ENCODE data around the gene CLEC3A.

Gene CLEC3A

GRCh38 chr16:78022347-78023060 lies at the start of gene CLEC3A:
Gene CLEC3A, plus strand, starts transcription at chr16:78022548. Its CDS starts 79 bp downstream, at chr16:78022627.
- H3K4me3 ChIP-seq (ENCODE audit: insufficient read length, low read depth), result no peak within 1 kb of the TSS
- no peak within 1 kb of the TSS for H3K9ac ChIP-seq (ENCODE audit: insufficient read length, low read depth)
- no peak for DNase-seq (ENCODE audit: low read depth, low spot score)
- no peaks in the 10 kb centered on the region for H3K9me3 ChIP-seq (ENCODE audit: insufficient read depth, low read length)
- no peaks in the 10 kb centered on the region for H3K36me3 ChIP-seq (ENCODE audit: insufficient read depth, insufficient read length, low read length)
- no peak for TF ChIP-seq SUZ12 (IDR thresholded peaks at IDR 0.05; ENCODE audit: extremely low read depth, insufficient read depth, insufficient read length)
- TF ChIP-seq ZNF274 (IDR thresholded peaks at IDR 0.05; ENCODE audit: low read depth, low read length), result no peak
- TF ChIP-seq YY1 (IDR thresholded peaks at IDR 0.05; ENCODE audit: insufficient read depth, insufficient read length), result no peak
- H3K4me1 ChIP-seq (ENCODE audit: insufficient read depth, insufficient read length), result peaks cover 4% of the 10 kb centered on the region
- H3K27me3 ChIP-seq (ENCODE audit: insufficient read depth, insufficient read length), result peaks cover 3% of the 10 kb centered on the region

DNA sequence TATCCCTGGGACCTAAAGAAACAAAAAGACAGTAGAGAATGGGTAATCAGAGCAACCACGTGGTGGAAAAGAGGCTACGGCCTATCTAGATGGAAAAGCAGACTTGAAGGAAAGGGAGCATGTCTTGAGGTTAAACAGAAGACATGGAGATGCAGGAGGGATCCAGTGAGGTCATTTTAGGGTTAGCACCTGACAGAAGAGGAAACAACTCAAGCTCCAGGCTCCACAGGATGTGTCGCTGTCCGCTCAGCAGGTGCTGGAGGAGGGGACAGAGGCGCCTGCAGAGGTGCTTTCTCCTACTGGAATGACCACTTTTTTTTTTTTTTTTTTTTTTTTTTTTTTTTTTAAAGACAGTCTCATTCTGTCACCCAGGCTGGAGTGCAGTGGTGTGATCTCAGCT lies 47.5 kb upstream of the CLEC3A start:
- peak; percentile 30 for DNase-seq (ENCODE audit: low read depth, low spot score)
- Histone ChIP-seq H3K4me1 (ENCODE audit: insufficient read depth, insufficient read length) (peaks cover 2% of the 10 kb centered on the region), H3K27me3 (ENCODE audit: insufficient read depth, insufficient read length) (no peaks in the 10 kb centered on the region), H3K9ac (ENCODE audit: insufficient read length, low read depth) (no peak overlapping the region), H3K4me3 (ENCODE audit: insufficient read length, low read depth) (no peak overlapping the region), H3K9me3 (ENCODE audit: insufficient read depth, low read length) (no peaks in the 10 kb centered on the region), H3K36me3 (ENCODE audit: insufficient read depth, insufficient read length, low read length) (peaks cover 14% of the 10 kb centered on the region)
- TF ChIP-seq YY1 (IDR thresholded peaks at IDR 0.05; ENCODE audit: insufficient read depth, insufficient read length) (no peak), ZNF274 (IDR thresholded peaks at IDR 0.05; ENCODE audit: low read depth, low read length) (no peak), SUZ12 (IDR thresholded peaks at IDR 0.05; ENCODE audit: extremely low read depth, insufficient read depth, insufficient read length) (no peak)

DNA sequence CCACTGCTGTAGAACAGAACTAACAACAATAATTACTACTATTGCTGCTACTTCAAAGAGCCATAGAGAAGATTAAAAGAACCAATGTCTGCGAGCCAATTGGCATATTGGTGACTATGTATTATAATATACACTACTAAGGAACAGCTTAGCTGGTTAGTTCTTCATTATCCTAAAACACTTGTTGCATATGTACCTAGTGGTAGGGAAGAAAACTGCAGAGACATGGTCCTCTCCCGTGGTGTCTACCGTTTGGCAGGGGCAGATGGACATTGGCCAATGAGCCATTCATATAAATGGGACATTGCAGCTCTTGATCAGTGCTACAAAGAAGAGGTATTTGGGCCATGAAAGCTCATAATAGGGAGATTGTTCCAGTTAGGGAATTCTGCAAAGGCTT lies 46.4 kb upstream of the CLEC3A start:
- Histone ChIP-seq H3K9me3 (ENCODE audit: insufficient read depth, low read length) (no peaks in the 10 kb centered on the region), H3K4me1 (ENCODE audit: insufficient read depth, insufficient read length) (peaks cover 2% of the 10 kb centered on the region), H3K36me3 (ENCODE audit: insufficient read depth, insufficient read length, low read length) (peaks cover 14% of the 10 kb centered on the region), H3K27me3 (ENCODE audit: insufficient read depth, insufficient read length) (no peaks in the 10 kb centered on the region), H3K9ac (ENCODE audit: insufficient read length, low read depth) (no peak overlapping the region), H3K4me3 (ENCODE audit: insufficient read length, low read depth) (no peak overlapping the region)
- no peak for DNase-seq (ENCODE audit: low read depth, low spot score)
- TF ChIP-seq ZNF274 (IDR thresholded peaks at IDR 0.05; ENCODE audit: low read depth, low read length), result no peak
- TF ChIP-seq SUZ12 (IDR thresholded peaks at IDR 0.05; ENCODE audit: extremely low read depth, insufficient read depth, insufficient read length), result no peak
- TF ChIP-seq YY1 (IDR thresholded peaks at IDR 0.05; ENCODE audit: insufficient read depth, insufficient read length), result no peak

DNA sequence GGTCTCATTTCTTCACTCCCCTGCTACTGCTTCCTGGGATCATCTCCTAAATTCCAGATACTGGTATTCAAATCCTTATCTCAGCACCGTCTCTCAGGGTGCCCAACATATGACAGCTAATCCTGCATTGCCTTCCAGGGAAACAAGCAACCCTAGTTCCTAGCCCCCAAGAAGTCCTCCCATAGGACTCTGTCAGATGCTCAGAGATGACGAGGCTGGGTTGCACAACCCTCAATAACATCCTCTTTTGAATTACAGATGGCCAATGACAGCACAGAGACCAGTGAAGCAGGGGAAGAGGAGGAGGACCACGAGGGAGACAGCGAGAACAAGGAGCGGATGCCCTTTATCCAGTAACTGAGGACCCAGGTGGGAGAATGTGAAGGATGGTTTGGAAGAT lies 45.0 kb upstream of the CLEC3A start:
- Histone ChIP-seq H3K4me3 (ENCODE audit: insufficient read length, low read depth) (no peak overlapping the region), H3K27me3 (ENCODE audit: insufficient read depth, insufficient read length) (no peaks in the 10 kb centered on the region), H3K36me3 (ENCODE audit: insufficient read depth, insufficient read length, low read length) (peaks cover 14% of the 10 kb centered on the region), H3K9me3 (ENCODE audit: insufficient read depth, low read length) (no peaks in the 10 kb centered on the region), H3K9ac (ENCODE audit: insufficient read length, low read depth) (no peak overlapping the region), H3K4me1 (ENCODE audit: insufficient read depth, insufficient read length) (peaks cover 2% of the 10 kb centered on the region)
- no peak for DNase-seq (ENCODE audit: low read depth, low spot score)
- TF ChIP-seq YY1 (IDR thresholded peaks at IDR 0.05; ENCODE audit: insufficient read depth, insufficient read length), result no peak

DNA sequence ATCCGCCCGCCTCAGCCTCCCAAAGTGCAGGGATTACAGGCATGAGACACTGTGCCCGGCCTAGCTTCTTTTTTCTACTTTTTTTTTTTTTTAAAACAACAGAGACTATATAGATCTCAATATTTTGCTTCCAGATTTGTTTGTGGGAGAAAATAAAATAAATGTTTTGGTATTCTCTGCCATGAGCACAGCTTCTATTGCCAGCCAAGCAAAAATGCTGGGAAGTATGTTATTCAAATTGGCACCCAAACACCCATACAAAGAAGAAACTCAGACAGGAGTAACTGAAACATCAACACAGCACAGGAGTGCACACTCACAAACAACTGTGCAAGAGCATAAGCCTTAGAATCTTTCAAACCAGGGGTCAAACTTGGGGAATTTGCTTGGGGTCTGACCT lies 37.2 kb upstream of the CLEC3A start:
- H3K27me3 ChIP-seq (ENCODE audit: insufficient read depth, insufficient read length), result no peaks in the 10 kb centered on the region
- H3K4me3 ChIP-seq (ENCODE audit: insufficient read length, low read depth), result no peak overlapping the region
- H3K9me3 ChIP-seq (ENCODE audit: insufficient read depth, low read length), result 0 out of 2 replicates have a peak, but pooled peaks cover 5% of the 10 kb centered on the region
- H3K9ac ChIP-seq (ENCODE audit: insufficient read length, low read depth), result no peak overlapping the region
- TF ChIP-seq SUZ12 (IDR thresholded peaks at IDR 0.05; ENCODE audit: extremely low read depth, insufficient read depth, insufficient read length), result no peak
- no peak for TF ChIP-seq ZNF274 (IDR thresholded peaks at IDR 0.05; ENCODE audit: low read depth, low read length)
- TF ChIP-seq YY1 (IDR thresholded peaks at IDR 0.05; ENCODE audit: insufficient read depth, insufficient read length), result no peak
- DNase-seq (ENCODE audit: low read depth, low spot score), result no peak
- H3K4me1 ChIP-seq (ENCODE audit: insufficient read depth, insufficient read length), result no peaks in the 10 kb centered on the region
- no peaks in the 10 kb centered on the region for H3K36me3 ChIP-seq (ENCODE audit: insufficient read depth, insufficient read length, low read length)

DNA sequence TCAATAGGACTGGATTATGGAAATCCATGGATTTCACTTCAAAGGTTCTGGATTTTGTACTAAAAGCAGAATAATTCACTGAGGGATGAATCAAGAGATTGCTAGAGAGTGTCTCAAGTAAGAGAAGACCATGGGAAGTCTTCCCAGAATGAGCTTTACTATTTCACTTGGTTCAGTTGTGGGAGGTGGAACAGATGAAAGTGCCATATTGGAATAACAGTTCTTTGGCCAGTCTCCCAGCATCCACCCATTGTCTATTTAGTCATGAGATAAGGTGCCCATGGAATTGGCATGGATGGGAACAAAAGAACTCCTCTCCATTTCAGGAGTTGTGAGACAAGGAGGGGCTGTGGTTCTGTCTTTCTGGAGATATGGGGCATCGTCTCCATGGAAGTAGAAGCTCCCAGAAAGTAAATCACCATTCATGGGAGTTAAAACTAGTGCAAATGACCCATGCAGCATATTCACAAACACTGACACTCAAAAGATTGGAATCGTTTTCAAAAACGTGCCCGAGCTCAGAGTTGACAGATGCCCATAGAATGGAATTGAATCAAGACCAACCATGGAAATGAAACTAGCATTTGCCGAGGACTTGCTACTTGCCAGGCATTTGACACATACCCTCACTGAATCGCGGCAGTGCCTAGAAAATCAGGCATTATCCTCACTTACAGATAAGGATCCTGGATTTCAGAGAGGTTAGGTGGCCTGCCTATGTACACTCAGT lies 36.2 kb upstream of the CLEC3A start:
- H3K9ac ChIP-seq (ENCODE audit: insufficient read length, low read depth), result no peak overlapping the region
- peaks cover 15% of the 10 kb centered on the region for H3K9me3 ChIP-seq (ENCODE audit: insufficient read depth, low read length)
- H3K4me3 ChIP-seq (ENCODE audit: insufficient read length, low read depth), result no peak overlapping the region
- no peaks in the 10 kb centered on the region for H3K4me1 ChIP-seq (ENCODE audit: insufficient read depth, insufficient read length)
- TF ChIP-seq SUZ12 (IDR thresholded peaks at IDR 0.05; ENCODE audit: extremely low read depth, insufficient read depth, insufficient read length), result no peak
- no peak for TF ChIP-seq ZNF274 (IDR thresholded peaks at IDR 0.05; ENCODE audit: low read depth, low read length)
- no peak for TF ChIP-seq YY1 (IDR thresholded peaks at IDR 0.05; ENCODE audit: insufficient read depth, insufficient read length)
- no peaks in the 10 kb centered on the region for H3K36me3 ChIP-seq (ENCODE audit: insufficient read depth, insufficient read length, low read length)
- no peak for DNase-seq (ENCODE audit: low read depth, low spot score)
- H3K27me3 ChIP-seq (ENCODE audit: insufficient read depth, insufficient read length), result no peaks in the 10 kb centered on the region

GRCh38 chr16:77987810-77988209 lies 34.5 kb upstream of the CLEC3A start:
- Histone ChIP-seq H3K9me3 (ENCODE audit: insufficient read depth, low read length) (peaks cover 32% of the 10 kb centered on the region), H3K4me3 (ENCODE audit: insufficient read length, low read depth) (no peak overlapping the region), H3K36me3 (ENCODE audit: insufficient read depth, insufficient read length, low read length) (no peaks in the 10 kb centered on the region), H3K4me1 (ENCODE audit: insufficient read depth, insufficient read length) (no peaks in the 10 kb centered on the region), H3K27me3 (ENCODE audit: insufficient read depth, insufficient read length) (no peaks in the 10 kb centered on the region), H3K9ac (ENCODE audit: insufficient read length, low read depth) (no peak overlapping the region)
- TF ChIP-seq SUZ12 (IDR thresholded peaks at IDR 0.05; ENCODE audit: extremely low read depth, insufficient read depth, insufficient read length), result no peak
- TF ChIP-seq ZNF274 (IDR thresholded peaks at IDR 0.05; ENCODE audit: low read depth, low read length), result no peak
- TF ChIP-seq YY1 (IDR thresholded peaks at IDR 0.05; ENCODE audit: insufficient read depth, insufficient read length), result no peak
- DNase-seq (ENCODE audit: low read depth, low spot score), result no peak

Data from NT2/D1 (cell line).